Peyer's patch (tissue), 4 donors: Measurements from ENCODE around the gene PALD1. TPM values are rescaled to one million over a fixed set of nuclear protein-coding genes. Genes with fewer than 3 reads are reported as not detected.
"Not testable (repeated sequence)": the region's sequence is repeated elsewhere in the genome, so short reads cannot be mapped to it uniquely, and the experiment has no call there.

Source experiments
- DNase-seq, 3 donors: peaks; one replicate each; pipeline ENCODE4 v3.0.0-alpha.2; 2017 to 2019
- H3K27ac ChIP-seq, 4 donors: fragments of 200-600 bp; sonication (generic); one replicate each; pipeline ENCODE4 v1.5.1; 2016 to 2019
- H3K27me3 ChIP-seq, 2 donors: fragments of 200-600 bp; sonication (generic); one replicate each; pipeline ENCODE4 v1.5.1; 2019
- H3K36me3 ChIP-seq, 3 donors: fragments of 200-600 bp; sonication (generic); one replicate each; pipeline ENCODE4 v1.5.1; 2016 to 2019
- H3K4me1 ChIP-seq, 4 donors: fragments of 200-600 bp; sonication (generic); one replicate each; pipeline ENCODE4 v1.5.1; 2016 to 2019
- H3K4me3 ChIP-seq, 4 donors: fragments of 200-600 bp; sonication (generic); 1 replicate in 3 of 4; 2 replicates in 1 of 4; pipeline ENCODE4 v1.5.1; 2016 to 2019; ENCODE audit warnings: mild to moderate bottlenecking in 1 of 4
- H3K9me3 ChIP-seq, 4 donors: fragments of 200-600 bp; sonication (generic); one replicate each; pipeline ENCODE4 v1.5.1; 2016 to 2019; ENCODE audit warnings: mild to moderate bottlenecking in 1 of 4
- CTCF ChIP-seq, 6 experiments: fragments of 450-650 bp in 4 of 6; fragments of 200-600 bp in 2 of 6; sonication (generic) in 1 of 6; IDR thresholded peaks; one replicate each; pipeline ENCODE4 v1.5.1; 2017 to 2019; ENCODE audit warnings: antibody characterized with exemption in 6 of 6, mild to moderate bottlenecking in 3 of 6, moderate library complexity in 1 of 6
- POLR2A ChIP-seq, 2 donors: fragments of 450-650 bp; IDR thresholded peaks; one replicate each; pipeline ENCODE4 v1.5.1; 2017; ENCODE audit warnings: antibody characterized with exemption in 2 of 2, mild to moderate bottlenecking in 2 of 2, moderate library complexity in 2 of 2
- total RNA-seq, 4 donors: library from RNA; depleted of rRNA; stranded (reverse); fragments of >200 nt; gene quantifications; one replicate each; pipeline ENCODE4 v1.1.0, GENCODE V29; 2016

Gene PALD1
- total RNA-seq, 4 donors from 2014 or later: 1.2 to 15.7 (median 3.6) TPM

DNA sequence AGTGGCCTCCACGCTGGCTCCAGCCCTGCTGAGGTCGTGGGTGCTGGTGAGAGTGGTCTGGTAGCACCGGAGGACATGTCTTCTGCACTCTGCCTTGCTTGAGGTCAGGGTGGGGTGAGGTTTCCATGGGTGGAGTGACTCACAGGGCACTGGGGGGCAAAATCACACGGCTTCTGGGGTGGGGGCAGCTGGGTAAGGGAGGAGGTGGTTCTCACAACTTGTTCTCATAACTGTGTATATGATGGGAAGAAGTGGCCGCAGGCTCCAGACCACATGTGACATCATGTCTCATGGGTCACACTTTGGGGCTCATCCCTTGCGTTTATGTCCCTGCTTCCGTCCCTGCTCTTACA, 124.9 kb downstream of the PALD1 start:
- no peak for DNase-seq
- no peak overlapping the region for H3K4me3 ChIP-seq
- peak overlapping the region; percentile 18 to 77 (median 58) for H3K27ac ChIP-seq
- H3K4me1 ChIP-seq: no peaks in the 10 kb centered on the region
- H3K9me3 ChIP-seq: no peaks in the 10 kb centered on the region
- TF ChIP-seq POLR2A (IDR thresholded peaks at IDR 0.05): no peak
- TF ChIP-seq CTCF (IDR thresholded peaks at IDR 0.05): no peak
- no peaks in the 10 kb centered on the region for H3K27me3 ChIP-seq
- H3K36me3 ChIP-seq: no peaks in the 10 kb centered on the region

DNA sequence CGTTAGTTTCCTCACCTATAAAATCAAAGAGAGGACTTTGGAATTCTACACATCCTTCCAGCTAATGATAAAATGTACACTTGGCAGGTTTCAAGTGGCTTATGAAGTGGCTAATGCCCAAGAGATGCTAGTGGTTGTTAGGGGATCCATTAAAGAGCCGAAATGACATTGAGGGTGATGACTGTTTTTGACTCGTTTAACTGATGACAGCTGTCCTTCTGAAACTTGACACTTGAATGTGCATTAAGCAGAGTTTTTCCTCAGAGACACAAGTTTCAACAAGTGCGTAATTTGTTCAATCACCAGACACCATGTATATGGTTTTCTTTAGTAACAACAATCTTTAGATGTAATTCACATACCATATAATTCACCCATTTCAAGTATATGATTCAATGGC, 125.5 kb downstream of the PALD1 start:
- H3K9me3 ChIP-seq: no peaks in the 10 kb centered on the region

DNA sequence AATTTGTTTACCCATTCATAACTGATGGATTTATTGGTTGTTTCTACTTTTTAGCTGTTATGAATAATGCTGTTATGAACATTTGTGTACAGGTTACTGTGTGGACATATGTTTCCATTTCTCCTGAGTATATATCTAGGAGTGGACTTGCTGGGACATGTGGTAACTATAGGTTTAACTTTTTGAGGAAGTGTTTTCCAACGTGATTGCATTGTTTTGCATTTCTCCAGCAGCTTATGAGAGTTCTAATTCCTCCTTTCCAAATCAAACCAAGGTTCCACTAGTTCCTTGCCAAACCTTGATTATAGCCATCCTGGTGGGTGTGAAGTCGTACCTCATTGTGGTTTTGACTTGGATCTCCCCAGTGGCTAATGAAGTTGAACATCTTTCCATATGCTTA, 126.6 kb downstream of the PALD1 start:
- no peak for DNase-seq

More for the DNA sequence above, 125.5 kb downstream of the PALD1 start:
- Histone ChIP-seq H3K36me3 (no peaks in the 10 kb centered on the region), H3K4me1 (no peaks in the 10 kb centered on the region), H3K4me3 (no peak overlapping the region), H3K27ac (peak overlapping the region in 1 of 4 donors; percentile 64), H3K27me3 (no peaks in the 10 kb centered on the region)
- TF ChIP-seq CTCF (IDR thresholded peaks at IDR 0.05): no peak
- TF ChIP-seq POLR2A (IDR thresholded peaks at IDR 0.05): no peak
- no peak for DNase-seq

GRCh38 chr10:70607936-70608335, 129.4 kb downstream of the PALD1 start:
- no peak for DNase-seq
- Histone ChIP-seq H3K4me1 (no peaks in the 10 kb centered on the region), H3K36me3 (no peaks in the 10 kb centered on the region), H3K27ac (no peak overlapping the region), H3K4me3 (no peak overlapping the region), H3K27me3 (no peaks in the 10 kb centered on the region), H3K9me3 (no peaks in the 10 kb centered on the region)
- TF ChIP-seq POLR2A (IDR thresholded peaks at IDR 0.05): no peak
- no peak for TF ChIP-seq CTCF (IDR thresholded peaks at IDR 0.05)

More for the DNA sequence above, 126.6 kb downstream of the PALD1 start:
- H3K27me3 ChIP-seq: no peaks in the 10 kb centered on the region
- H3K27ac ChIP-seq: no peak overlapping the region
- no peak overlapping the region for H3K4me3 ChIP-seq
- TF ChIP-seq CTCF (IDR thresholded peaks at IDR 0.05) (no peak), POLR2A (IDR thresholded peaks at IDR 0.05) (no peak)
- no peaks in the 10 kb centered on the region for H3K4me1 ChIP-seq
- H3K36me3 ChIP-seq: no peaks in the 10 kb centered on the region
- no peaks in the 10 kb centered on the region for H3K9me3 ChIP-seq

DNA sequence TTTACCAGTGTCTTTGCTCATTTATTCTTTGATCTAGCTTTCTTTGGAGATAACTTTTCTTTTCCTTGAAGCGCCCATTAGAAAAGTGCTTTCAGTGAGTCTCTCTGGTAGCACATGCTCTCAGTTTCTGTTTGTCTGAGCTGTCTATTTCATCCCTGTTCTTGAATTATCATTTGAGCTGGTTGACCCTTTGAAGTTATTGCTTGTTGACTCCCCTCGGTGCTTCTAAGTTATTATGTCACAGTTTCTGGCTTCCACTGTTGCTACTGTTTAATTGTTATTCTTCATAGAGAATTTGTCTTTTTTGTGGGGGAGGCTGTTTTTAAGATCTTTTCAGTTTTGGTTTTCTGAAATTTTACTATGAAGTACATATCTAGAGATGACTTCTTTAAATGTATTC, 135.4 kb downstream of the PALD1 start:
- TF ChIP-seq POLR2A (IDR thresholded peaks at IDR 0.05) (no peak), CTCF (IDR thresholded peaks at IDR 0.05) (no peak)
- no peaks in the 10 kb centered on the region for H3K36me3 ChIP-seq
- no peak overlapping the region for H3K27ac ChIP-seq
- no peak overlapping the region for H3K4me3 ChIP-seq
- no peak for DNase-seq
- H3K4me1 ChIP-seq: no peaks in the 10 kb centered on the region
- no peaks in the 10 kb centered on the region for H3K9me3 ChIP-seq
- H3K27me3 ChIP-seq: no peaks in the 10 kb centered on the region

DNA sequence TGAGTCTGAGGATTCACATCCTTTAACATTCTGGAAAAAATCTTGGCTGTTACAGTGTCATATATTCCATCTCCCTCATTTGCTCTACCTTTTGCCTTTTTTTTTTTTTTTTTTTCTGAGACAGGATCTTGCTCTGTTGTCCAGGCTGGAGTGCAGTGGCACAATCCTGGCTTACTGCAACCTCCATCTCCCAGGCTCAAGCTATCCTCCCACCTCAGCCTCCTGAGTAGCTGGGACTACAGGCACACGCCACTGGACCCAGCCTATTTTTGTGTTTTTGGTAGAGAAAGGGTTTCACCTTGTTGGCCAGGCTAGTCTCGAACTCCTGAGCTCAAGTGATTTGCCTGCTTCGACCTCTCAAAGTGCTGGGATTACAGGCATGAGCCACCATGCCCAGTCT, 135.8 kb downstream of the PALD1 start:
- H3K9me3 ChIP-seq, H3K27ac ChIP-seq, H3K4me3 ChIP-seq, H3K36me3 ChIP-seq, H3K27me3 ChIP-seq, DNase-seq, H3K4me1 ChIP-seq: not testable (repeated sequence)
